NB4 (cell line): ENCODE results near the gene TAF11L5.
"Not testable (repeated sequence)": the region's sequence is repeated elsewhere in the genome, so short reads cannot be mapped to it uniquely, and the experiment has no call there.

Experiments used
- DNase-seq: peaks from one replicate; pipeline ENCODE4 v3.0.0; 2010; ENCODE audit warnings: low read depth
- H3K4me3 ChIP-seq: one replicate; pipeline ENCODE4 v1.5.1; 2011; ENCODE audit warnings: mild to moderate bottlenecking, low read depth, low read length, moderate library complexity
- CTCF ChIP-seq: IDR thresholded peaks from one replicate; pipeline ENCODE4 v1.5.1; 2012; ENCODE audit warnings: low read depth, low read length
- MYC ChIP-seq: IDR thresholded peaks from 2 replicates; pipeline ENCODE4 v1.6.1; 2011; ENCODE audit warnings: low read depth, low read length
- POLR2A ChIP-seq: IDR thresholded peaks from 2 replicates; pipeline ENCODE4 v1.6.1; 2011; ENCODE audit warnings: mild to moderate bottlenecking; ENCODE audit not compliant: insufficient read length; ENCODE audit errors: extremely low read depth
- TF ChIP-seq, protein P1 (sequence below): IDR thresholded peaks from 2 replicates; pipeline ENCODE4 v1.6.1; 2011; ENCODE audit warnings: low read depth, low read length

Gene TAF11L5

DNA sequence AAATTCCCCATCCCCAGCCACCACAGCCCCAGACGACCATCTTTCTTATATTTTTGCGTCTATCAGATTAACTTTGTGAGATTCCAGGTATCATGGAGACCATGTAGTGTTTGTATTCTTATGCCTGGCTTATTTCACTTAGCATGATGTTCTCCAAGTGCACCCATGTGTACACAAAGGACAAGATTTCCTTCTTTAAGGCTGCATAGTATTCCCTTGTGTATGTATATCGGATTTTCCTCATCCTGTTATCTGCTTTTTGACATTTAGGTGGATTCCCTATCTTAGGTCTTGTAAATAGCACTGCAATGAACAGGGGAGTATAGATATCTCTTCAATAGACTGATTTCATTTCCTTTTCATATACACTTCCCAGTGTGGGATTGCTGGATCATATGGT lies 32.3 kb upstream of the TAF11L5 start:
- DNase-seq, result no peak
- H3K4me3 ChIP-seq, result no peak overlapping the region
- no peak for TF ChIP-seq MYC
- no peak for TF ChIP-seq CTCF
- no peak for TF ChIP-seq POLR2A
- TF ChIP-seq, protein P1, sequence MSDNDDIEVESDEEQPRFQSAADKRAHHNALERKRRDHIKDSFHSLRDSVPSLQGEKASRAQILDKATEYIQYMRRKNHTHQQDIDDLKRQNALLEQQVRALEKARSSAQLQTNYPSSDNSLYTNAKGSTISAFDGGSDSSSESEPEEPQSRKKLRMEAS, result no peak

- TF ChIP-seq, protein P1, result no peak
- no peak for TF ChIP-seq MYC
- no peak for TF ChIP-seq POLR2A
- no peak for TF ChIP-seq CTCF
- DNase-seq, result no peak
Measured at GRCh38 chr5:17497446-17497845, 27.6 kb upstream of the TAF11L5 start.

DNA sequence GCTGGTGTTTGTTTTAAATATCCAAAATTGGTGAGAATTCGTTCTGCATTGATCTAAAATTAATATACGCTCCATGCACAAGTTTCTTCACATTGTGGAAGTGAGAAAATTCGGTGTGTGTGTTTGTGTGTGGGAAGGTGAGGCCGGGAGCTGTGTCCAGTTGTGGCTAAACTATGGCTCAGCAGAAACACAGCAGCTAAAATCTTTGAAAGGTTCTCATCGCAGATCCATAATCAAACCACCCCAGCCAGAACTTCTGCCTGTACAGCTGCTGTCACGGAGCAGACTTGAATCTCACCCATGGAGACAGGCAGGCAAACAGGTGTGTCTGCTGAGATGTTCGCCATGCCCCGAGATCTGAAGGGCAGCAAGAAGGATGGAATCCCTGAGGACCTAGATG lies 27.1 kb upstream of the TAF11L5 start, which contains the start of gene TAF11L2:
Gene TAF11L2 (plus strand): TSS at position 301 of the 400 bp plus-strand sequence.
- not testable (repeated sequence) for DNase-seq, H3K4me3 ChIP-seq

More at GRCh38 chr5:17497446-17497845, 27.6 kb upstream of the TAF11L5 start:
- no peak overlapping the region for H3K4me3 ChIP-seq

- TF ChIP-seq MYC, result no peak
- no peak for TF ChIP-seq POLR2A
- TF ChIP-seq CTCF, result no peak
- TF ChIP-seq, protein P1, result no peak
- DNase-seq, result no peak
Measured at GRCh38 chr5:17511775-17512325, 13.2 kb upstream of the TAF11L5 start.

DNA sequence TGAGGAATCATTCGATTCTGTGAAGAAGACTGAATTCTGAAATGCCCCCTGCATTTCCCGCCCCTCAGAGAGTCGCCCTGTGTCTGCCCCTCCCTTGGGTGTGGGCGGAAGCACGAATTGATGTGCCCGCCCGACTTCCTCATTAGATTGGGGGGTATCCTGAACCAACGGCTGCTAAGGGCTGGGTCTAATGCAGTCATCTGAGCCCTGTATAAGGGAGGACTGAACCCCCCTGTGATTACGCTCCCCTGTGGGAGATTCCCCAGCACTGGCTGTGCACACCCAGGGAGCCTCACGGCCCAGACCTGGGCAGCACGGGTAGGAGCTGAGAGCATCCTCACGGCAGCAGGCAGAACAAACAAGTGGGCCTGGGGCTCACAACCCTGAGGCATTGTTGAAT lies 7.5 kb upstream of the TAF11L5 start:
- not testable (repeated sequence) for DNase-seq, H3K4me3 ChIP-seq

More at GRCh38 chr5:17511775-17512325, 13.2 kb upstream of the TAF11L5 start:
- no peak overlapping the region for H3K4me3 ChIP-seq

DNA sequence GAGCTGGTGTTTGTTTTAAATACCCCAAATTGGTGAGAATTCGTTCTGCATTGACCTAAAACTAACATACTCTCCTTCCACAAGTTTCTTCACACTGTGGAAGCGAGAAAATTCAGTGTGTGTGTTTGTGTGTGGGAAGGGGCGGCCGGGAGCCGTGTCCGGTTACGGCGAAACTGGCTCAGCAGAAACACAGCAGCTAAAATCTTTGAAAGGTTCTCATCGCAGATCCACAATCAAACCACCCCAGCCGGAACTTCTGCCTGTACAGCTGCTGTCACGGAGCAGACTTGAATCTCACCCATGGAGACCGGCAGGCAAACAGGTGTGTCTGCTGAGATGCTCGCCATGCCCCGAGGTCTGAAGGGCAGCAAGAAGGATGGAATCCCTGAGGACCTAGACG lies 7.0 kb upstream of the TAF11L5 start, which contains the start of gene TAF11L3:
Gene TAF11L3 (plus strand): TSS at position 301 of the 400 bp plus-strand sequence.
- not testable (repeated sequence) for H3K4me3 ChIP-seq, DNase-seq

DNA sequence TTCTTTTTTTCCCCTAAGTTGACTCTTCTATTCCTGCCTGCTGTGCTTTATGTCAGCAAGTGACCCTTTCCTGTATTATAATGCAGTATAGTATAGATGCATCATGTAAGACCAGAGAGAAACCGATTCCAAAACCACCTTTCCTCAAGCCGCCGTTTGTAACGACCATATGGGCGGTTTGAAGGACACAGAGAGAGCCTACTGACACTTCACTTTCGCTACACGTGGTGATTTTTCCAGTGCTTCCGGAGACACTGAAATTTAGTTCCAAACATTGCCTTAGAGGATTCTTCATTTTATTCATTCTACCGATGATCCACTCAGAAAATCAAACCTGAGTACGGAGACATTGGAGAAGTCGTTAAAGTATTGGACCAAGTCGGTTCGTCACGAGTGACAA lies 5.5 kb upstream of the TAF11L5 start:
- DNase-seq, H3K4me3 ChIP-seq: not testable (repeated sequence)

GRCh38 chr5:17521501-17521900 lies 3.5 kb upstream of the TAF11L5 start, which contains the start of gene TAF11L4:
TSS of gene TAF11L4 (plus strand) at chr5:17521801.
- H3K4me3 ChIP-seq, DNase-seq: not testable (repeated sequence)

GRCh38 chr5:17526504-17526903 lies 1.5 kb downstream of the TAF11L5 start:
- not testable (repeated sequence) for H3K4me3 ChIP-seq
- DNase-seq, result peak; percentile 19

DNA sequence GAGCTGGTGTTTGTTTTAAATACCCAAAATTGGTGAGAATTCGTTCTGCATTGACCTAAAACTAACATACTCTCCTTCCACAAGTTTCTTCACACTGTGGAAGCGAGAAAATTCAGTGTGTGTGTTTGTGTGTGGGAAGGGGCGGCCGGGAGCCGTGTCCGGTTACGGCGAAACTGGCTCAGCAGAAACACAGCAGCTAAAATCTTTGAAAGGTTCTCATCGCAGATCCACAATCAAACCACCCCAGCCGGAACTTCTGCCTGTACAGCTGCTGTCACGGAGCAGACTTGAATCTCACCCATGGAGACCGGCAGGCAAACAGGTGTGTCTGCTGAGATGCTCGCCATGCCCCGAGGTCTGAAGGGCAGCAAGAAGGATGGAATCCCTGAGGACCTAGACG lies 3.3 kb downstream of the TAF11L5 start, which contains the start of gene TAF11L6:
Gene TAF11L6 (plus strand): TSS at position 301 of the 400 bp plus-strand sequence.
- not testable (repeated sequence) for H3K4me3 ChIP-seq, DNase-seq
